Adrenal gland (tissue), 12 donors: ENCODE results near the gene DNM1. TPM values are rescaled to one million over a fixed set of nuclear protein-coding genes. Genes with fewer than 3 reads are reported as not detected.
"Not testable (repeated sequence)": the region's sequence is repeated elsewhere in the genome, so short reads cannot be mapped to it uniquely, and the experiment has no call there.

Experiments used
- DNase-seq, 7 donors: peaks; one replicate each; pipeline ENCODE4 v3.0.0-alpha.2; 2019 to 2020
- H3K27ac ChIP-seq, 5 donors: fragments of 200-600 bp; sonication (generic) in 4 of 5; 1 replicate in 3 of 5; 2 replicates in 2 of 5; pipeline versions ENCODE4 v1.5.1 to v1.8.0; 2016 to 2020; ENCODE audit warnings: mild to moderate bottlenecking in 1 of 5
- H3K27me3 ChIP-seq: fragments of 200-600 bp; 2 replicates; pipeline ENCODE4 v1.8.0; 2021
- H3K36me3 ChIP-seq, 2 donors: fragments of 200-600 bp; replicated peaks in 1 of 2; 1 replicate in 1 of 2; 2 replicates in 1 of 2; pipeline versions ENCODE4 v1.5.1 to v1.8.0; 2018 to 2022
- H3K4me1 ChIP-seq, 2 donors: fragments of 200-600 bp; replicated peaks in 1 of 2; 1 replicate in 1 of 2; 2 replicates in 1 of 2; pipeline versions ENCODE4 v1.5.1 to v1.8.0; 2018 to 2021
- H3K4me3 ChIP-seq, 4 donors: fragments of 200-600 bp; sonication (generic) in 3 of 4; one replicate each; pipeline ENCODE4 v1.5.1; 2016 to 2018
- H3K9me3 ChIP-seq, 3 donors: fragments of 200-600 bp; sonication (generic) in 1 of 3; replicated peaks in 1 of 3; 1 replicate in 2 of 3; 2 replicates in 1 of 3; pipeline versions ENCODE4 v1.5.1 to v1.8.0; 2016 to 2021
- CTCF ChIP-seq, 6 experiments: fragments of 450-650 bp in 4 of 6; fragments of 200-600 bp in 2 of 6; sonication (generic) in 1 of 6; IDR thresholded peaks; 1 replicate in 5 of 6; 2 replicates in 1 of 6; pipeline versions ENCODE4 v1.5.1 to v1.8.0; 2016 to 2021; ENCODE audit warnings: antibody characterized with exemption in 6 of 6, mild to moderate bottlenecking in 2 of 6, moderate library complexity in 1 of 6
- POLR2A ChIP-seq, 2 donors: fragments of 450-650 bp; IDR thresholded peaks; one replicate each; pipeline ENCODE4 v1.6.1; 2017; ENCODE audit warnings: antibody characterized with exemption in 2 of 2, mild to moderate bottlenecking in 2 of 2, moderate library complexity in 1 of 2
- WGBS, 4 donors: extraction: QIAGEN DNeasy Blood & Tissue Kit in 2 of 4; methylation state at CpG; one replicate each; pipeline versions ENCODE4 v1.1.5 to v1.1.7; 2013 to 2017; 5-methylcytosine and 5-hydroxymethylcytosine counted together
- intact Hi-C, 2 donors: fragments of 100-400 bp; cut with DNase I; formaldehyde crosslinking; loops; one replicate each; pipeline versions ENCODE4 v1.14.1 to v1.15.0; 2022 to 2023
- polyA plus RNA-seq, 3 donors: library from polyadenylated mRNA; stranded (reverse); fragments of 200-250 nt in 2 of 3; fragments of 350-450 nt in 1 of 3; fragmentation: Illumina TruSeq in 1 of 3; extraction: RNeasy Lipid Tissue Mini Kit (QIAGEN cat#74804) in 1 of 3; gene quantifications; one replicate each; pipeline ENCODE4 v1.2.3, GENCODE V29; 2013 to 2014
- total RNA-seq, 9 donors: library from RNA; depleted of rRNA in 4 of 9; stranded (reverse); fragments of >200 nt in 4 of 9; fragments of 120-200 nt in 1 of 9; fragmentation: NEBNext Ultra II Directional in 1 of 9; extraction: Animal tissue kit (Norgen Biotek cat#: 25700) in 1 of 9; gene quantifications; one replicate each; pipeline versions ENCODE4 v1.1.0 to v1.2.4, GENCODE V29; 2013 to 2023
- donor health status: healthy with polysubstance abuse.
- donor health status: Bipolar disorder and iron deficiency.
- donor health status: DM: yes; HTN: yes; CAD: no.
- donor health status: DM: no; HTN: no; CAD: no.
- donor health status: DM: no; HTN: no; CAD: no.
- donor health status: DM: yes; HTN: yes; CAD: no.

The DNM1 gene
- total and polyA plus RNA-seq, 12 donors = 2.4 to 44.3 (median 12.2) TPM

DNA sequence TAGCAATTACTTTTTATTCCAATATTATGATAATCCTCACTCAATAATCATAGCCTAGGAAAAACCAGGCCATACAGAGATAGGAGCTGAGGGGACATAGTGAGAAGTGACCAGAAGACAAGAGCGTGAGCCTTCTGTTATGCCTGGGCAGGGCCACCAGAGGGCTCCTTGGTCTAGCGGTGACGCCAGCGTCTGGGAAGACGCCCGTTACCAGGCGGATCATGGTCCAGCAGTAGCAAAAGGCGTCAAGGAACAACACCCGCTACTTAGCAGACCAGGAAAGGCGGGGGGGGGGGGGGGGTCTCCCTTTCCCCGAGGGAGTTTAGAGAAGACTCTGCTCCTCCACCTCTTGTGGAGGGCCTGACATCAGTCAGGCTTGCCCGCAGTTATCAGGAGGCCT, 21.7 kb upstream of the DNM1 start:
- WGBS, 4 donors = 29 to 42% (median 35%) methylated on average over 6 to 12 of the region's 12 CpGs; no CpG with 5 or more reads in 1 of the 4 donors
- H3K4me3 ChIP-seq, intact Hi-C loops, H3K27me3 ChIP-seq, H3K9me3 ChIP-seq: not testable (repeated sequence)
- Histone ChIP-seq H3K27ac (peak overlapping the region in 1 of 5 donors; percentile 31), H3K4me1 (peaks cover 10 to 12% of the 10 kb centered on the region in 2 donors), H3K36me3 (peaks cover 0 to 83% of the 10 kb centered on the region in 2 donors)
- TF ChIP-seq CTCF (IDR thresholded peaks at IDR 0.05) = peak; percentile 34 to 74 (median 56)
- peak; percentile 63 to 90 (median 75) for DNase-seq

GRCh38 chr9:128182893-128183588, 20.1 kb upstream of the DNM1 start:
- peak in 1 of 7 donors; percentile 16 for DNase-seq
- Histone ChIP-seq H3K9me3 (no peaks in the 10 kb centered on the region), H3K27ac (no peak overlapping the region), H3K4me1 (no peaks in the 10 kb centered on the region), H3K4me3 (no peak overlapping the region), H3K27me3 (no peaks in the 10 kb centered on the region), H3K36me3 (peaks cover 0 to 81% of the 10 kb centered on the region in 2 donors)
- intact Hi-C loops = no loop called here
- 85 to 90% (median 88%) methylated on average over 12 of the region's 12 CpGs for WGBS, 4 donors
- TF ChIP-seq CTCF (IDR thresholded peaks at IDR 0.05) (no peak), POLR2A (IDR thresholded peaks at IDR 0.05) (no peak)

DNA sequence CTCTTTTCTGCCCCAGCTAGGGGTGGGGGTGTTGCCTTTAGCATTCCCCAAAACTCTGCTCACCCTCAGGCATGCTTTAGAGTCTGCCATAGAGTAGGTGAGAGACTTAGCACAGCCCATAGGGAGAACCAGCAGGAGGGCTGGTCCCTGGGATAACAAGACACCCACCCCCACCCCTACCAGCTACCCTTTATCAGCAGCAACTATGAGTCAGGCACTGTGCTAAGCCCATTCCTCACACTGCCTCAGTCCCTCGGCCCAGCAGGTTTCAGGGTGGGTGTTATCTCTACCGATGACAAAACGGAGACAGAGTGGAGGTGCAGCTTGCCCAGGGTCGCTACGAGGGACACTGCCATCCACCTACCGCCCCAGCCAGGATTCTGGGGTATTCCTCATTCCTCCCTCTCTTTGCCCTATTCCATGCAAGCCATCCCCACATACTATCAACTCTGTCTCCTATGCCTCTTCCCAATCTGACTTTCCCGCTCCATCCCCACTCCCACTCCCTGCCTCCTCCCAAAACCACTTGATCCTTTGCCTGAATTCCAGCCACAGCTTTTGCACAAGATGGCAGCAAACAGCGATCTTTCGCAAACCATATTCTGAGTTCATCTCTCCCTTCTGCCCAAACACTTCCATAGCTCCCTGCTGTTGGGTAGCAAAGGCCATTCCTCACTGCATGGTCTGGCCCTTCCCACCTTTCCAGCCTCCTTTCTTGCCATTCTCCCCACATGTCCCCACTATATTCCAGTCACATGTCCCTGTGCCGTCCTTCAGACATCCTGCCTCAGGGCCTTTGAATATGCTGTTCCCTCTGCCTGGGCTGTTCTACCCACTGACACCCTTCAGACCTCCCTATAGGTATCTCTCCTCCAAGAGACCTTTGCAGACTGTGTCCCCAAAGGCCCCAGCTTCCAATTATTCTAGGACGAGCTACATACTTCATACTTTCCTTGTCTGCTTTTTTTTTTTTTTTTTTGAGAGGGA, 16.9 kb upstream of the DNM1 start:
- Histone ChIP-seq H3K9me3 (no peaks in the 10 kb centered on the region), H3K4me3 (no peak overlapping the region), H3K27ac (no peak overlapping the region), H3K36me3 (peaks cover 0 to 68% of the 10 kb centered on the region in 2 donors), H3K27me3 (no peaks in the 10 kb centered on the region), H3K4me1 (peaks cover 7 to 10% of the 10 kb centered on the region in 2 donors)
- TF ChIP-seq POLR2A (IDR thresholded peaks at IDR 0.05) (no peak), CTCF (IDR thresholded peaks at IDR 0.05) (no peak)
- no peak for DNase-seq
- 87 to 94% (median 93%) methylated on average over 11 of the region's 11 CpGs for WGBS, 4 donors
- intact Hi-C loops = no loop called here

- DNase-seq = no peak
- WGBS, 4 donors = 85 to 94% (median 90%) methylated on average over 2 of the region's 2 CpGs
- Histone ChIP-seq H3K9me3 (no peaks in the 10 kb centered on the region), H3K27ac (no peak overlapping the region), H3K27me3 (no peaks in the 10 kb centered on the region), H3K36me3 (peaks cover 0 to 68% of the 10 kb centered on the region in 2 donors), H3K4me3 (no peak overlapping the region), H3K4me1 (peaks cover 13 to 16% of the 10 kb centered on the region in 2 donors)
- TF ChIP-seq CTCF (IDR thresholded peaks at IDR 0.05) (no peak), POLR2A (IDR thresholded peaks at IDR 0.05) (no peak)
- intact Hi-C loops = no loop called here
Measured at GRCh38 chr9:128187361-128187760, 15.8 kb upstream of the DNM1 start.
